Endothelial cell of umbilical vein (primary cell): ENCODE data around the gene GLI1. TPM values are rescaled to one million over a fixed set of nuclear protein-coding genes. Genes with fewer than 3 reads are reported as not detected.

Experiments
- BruUV-seq: library from RNA; stranded (reverse); fragments of 400-500 nt; replicated peaks from 2 replicates; lab custom pipeline; 2021; lab: Mats Ljungman, UMichigan
- CTCF ChIA-PET: fragments of 300-600, 350-600 bp; sonication (Branson Sonifier 250); formaldehyde crosslinking; loops from one replicate; lab custom pipeline; 2021; ENCODE audit warnings: antibody characterized with exemption, inconsistent platforms; lab: Charles Lee
- POLR2A ChIA-PET: fragments of 300-600, 350-600 bp; sonication (Branson Sonifier 250); formaldehyde crosslinking; loops from one replicate; lab custom pipeline; 2021; ENCODE audit warnings: antibody characterized with exemption, inconsistent platforms; lab: Charles Lee
- DNase-seq: peaks from one replicate; pipeline ENCODE4 v3.0.0-alpha.2; 2011; ENCODE audit warnings: low read depth, low spot score
- FAIRE-seq: peaks from 2 replicates; lab custom pipeline; 2011; peaks lifted over from hg19 to GRCh38; lab: Jason Lieb, UNC
- H2AFZ ChIP-seq: 2 replicates; pipeline ENCODE4 v1.6.0; 2012; ENCODE audit warnings: low read depth, low read length, control low read depth, inconsistent platforms
- H3K27ac ChIP-seq: 2 replicates; pipeline ENCODE4 v1.5.1; 2011; ENCODE audit warnings: low read depth, mild to moderate bottlenecking, control low read depth, low read length, moderate library complexity; ENCODE audit not compliant: insufficient read depth
- H3K27me3 ChIP-seq, 2 experiments: 2 replicates each; pipeline versions ENCODE4 v1.6.0 to v1.6.1; 2011; ENCODE audit warnings: low read length in 2 of 2, mixed read lengths in 1 of 2; ENCODE audit not compliant: control insufficient read depth in 2 of 2, insufficient read depth in 2 of 2
- H3K36me3 ChIP-seq, 2 experiments: 2 replicates in 1 of 2; 3 replicates in 1 of 2; pipeline ENCODE4 v1.5.1; 2011; ENCODE audit warnings: low read length in 2 of 2, mild to moderate bottlenecking in 1 of 2, moderate library complexity in 1 of 2; ENCODE audit not compliant: control insufficient read depth in 2 of 2, insufficient read depth in 2 of 2; ENCODE audit errors: extremely low read depth in 1 of 2
- H3K4me1 ChIP-seq: 3 replicates; pipeline ENCODE4 v1.5.1; 2011; ENCODE audit warnings: mild to moderate bottlenecking, low read length; ENCODE audit not compliant: control insufficient read depth, insufficient read depth; ENCODE audit errors: extremely low read depth
- H3K4me2 ChIP-seq: 2 replicates; pipeline ENCODE4 v1.6.1; 2011; ENCODE audit warnings: low read length, control low read depth, mixed read lengths; ENCODE audit not compliant: insufficient read depth
- H3K4me3 ChIP-seq, 3 experiments: fragments of 200-600 bp in 1 of 3; sonication (generic), shearing (Covaris generic) in 1 of 3; replicated peaks in 1 of 3; 2 replicates each; pipeline ENCODE4 v1.5.1; 2011 to 2016; ENCODE audit warnings: control low read depth in 3 of 3, low read length in 3 of 3, mild to moderate bottlenecking in 2 of 3, inconsistent platforms in 1 of 3, low read depth in 1 of 3, moderate library complexity in 1 of 3; ENCODE audit not compliant: insufficient read depth in 1 of 3
- H3K79me2 ChIP-seq: 2 replicates; pipeline ENCODE4 v1.6.0; 2012; ENCODE audit warnings: low read length, inconsistent platforms; ENCODE audit not compliant: control insufficient read depth, insufficient read depth
- H3K9ac ChIP-seq: replicated peaks from 2 replicates; pipeline ENCODE3; 2011; ENCODE audit warnings: low read length, control low read depth; ENCODE audit not compliant: insufficient read depth; ENCODE audit errors: extremely low read depth
- H3K9me1 ChIP-seq: replicated peaks from 3 replicates; pipeline ENCODE4 v1.6.0; 2011; ENCODE audit warnings: mild to moderate bottlenecking, low read length; ENCODE audit not compliant: control insufficient read depth, insufficient read depth; ENCODE audit errors: extremely low read depth
- H3K9me3 ChIP-seq: replicated peaks from 2 replicates; pipeline ENCODE4 v1.5.1; 2012; ENCODE audit warnings: low read length, inconsistent platforms; ENCODE audit not compliant: control insufficient read depth, insufficient read depth
- H4K20me1 ChIP-seq: replicated peaks from 2 replicates; pipeline ENCODE3; 2011; ENCODE audit warnings: mild to moderate bottlenecking, low read length; ENCODE audit not compliant: control insufficient read depth, insufficient read depth; ENCODE audit errors: extremely low read depth
- CTCF ChIP-seq, 2 donors: IDR thresholded peaks; 1 replicate in 1 of 2; 2 replicates in 1 of 2; pipeline ENCODE4 v1.5.1; 2011; ENCODE audit warnings: low read length in 2 of 2, mild to moderate bottlenecking in 2 of 2, moderate library complexity in 2 of 2, control low read depth in 1 of 2, inconsistent platforms in 1 of 2, low read depth in 1 of 2; ENCODE audit not compliant: insufficient read depth in 1 of 2; ENCODE audit errors: extremely low read depth in 1 of 2
- EZH2 ChIP-seq: IDR thresholded peaks from 2 replicates; pipeline ENCODE4 v1.6.1; 2012; ENCODE audit warnings: borderline replicate concordance, low read depth, mild to moderate bottlenecking, moderate library complexity, low read length, inconsistent platforms; ENCODE audit not compliant: severe bottlenecking
- FOS ChIP-seq: IDR thresholded peaks from 2 replicates; pipeline ENCODE4 v1.6.1; 2011; ENCODE audit warnings: mild to moderate bottlenecking, low read length, moderate library complexity, borderline replicate concordance; ENCODE audit not compliant: insufficient read depth
- GATA2 ChIP-seq: IDR thresholded peaks from 2 replicates; pipeline ENCODE4 v1.7.0; 2011; ENCODE audit warnings: low read depth, mild to moderate bottlenecking, moderate library complexity, mixed read lengths, low read length; ENCODE audit not compliant: insufficient read length, insufficient read depth
- JUN ChIP-seq: IDR thresholded peaks from 2 replicates; pipeline ENCODE4 v1.6.1; 2011; ENCODE audit warnings: borderline replicate concordance, low read depth; ENCODE audit not compliant: insufficient read length, insufficient read depth
- MAX ChIP-seq: IDR thresholded peaks from 2 replicates; pipeline ENCODE4 v1.6.1; 2011; ENCODE audit not compliant: insufficient read depth, insufficient read length
- MYC ChIP-seq: IDR thresholded peaks from one replicate; pipeline ENCODE4 v1.6.1; 2011; ENCODE audit warnings: mild to moderate bottlenecking, low read depth, low read length
- POLR2A ChIP-seq: IDR thresholded peaks from 2 replicates; pipeline ENCODE4 v1.6.1; 2012; ENCODE audit warnings: low read depth, mild to moderate bottlenecking, control low read depth, low read length
- POLR2AphosphoS5 ChIP-seq: IDR thresholded peaks from 2 replicates; pipeline ENCODE4 v1.6.1; 2012; ENCODE audit warnings: low read depth, mild to moderate bottlenecking, control low read depth, low read length, moderate library complexity; ENCODE audit not compliant: insufficient read depth
- dilution Hi-C: fragments of 300-500 bp; cut with MboI; formaldehyde crosslinking; loops from one replicate; pipeline ENCODE4 v1.15.0; 2019; ENCODE audit warnings: low sequenced_read_pairs; ENCODE audit not compliant: extremely low pct_ligation_motif_present
- intact Hi-C: fragments of 100-400 bp; cut with micrococcal nuclease; formaldehyde crosslinking; loops from one replicate; pipeline ENCODE4 v1.10.0; 2022
- microRNA counts: library from miRNA; unstranded; fragments of <30 nt; microRNA quantifications from one replicate; lab custom pipeline; 2016
- microRNA-seq: library from miRNA; unstranded; fragments of <30 nt; microRNA quantifications from one replicate; pipeline ENCODE4 v1.2.0, GENCODE V29; 2021; ENCODE audit warnings: borderline number of aligned reads, borderline replicate concordance
- polyA plus RNA-seq, 4 experiments: library from polyadenylated mRNA; depleted of rRNA in 3 of 4; stranded (reverse) in 3 of 4; unstranded in 1 of 4; fragments of >200 nt; gene quantifications; 2 replicates each; pipeline versions ENCODE4 v1.2.1 to v1.2.3, GENCODE V29; 2011 to 2012; ENCODE audit warnings: missing spikeins in 1 of 4
- small RNA-seq: library from RNA; depleted of rRNA; stranded (forward); fragments of <200 nt; gene quantifications from one replicate; pipeline ENCODE3, GENCODE V24; 2012; ENCODE audit warnings: low replicate concordance, low read depth; ENCODE audit not compliant: insufficient read depth, insufficient read length
- total RNA-seq: library from RNA; stranded (reverse); gene quantifications from 2 replicates; pipeline ENCODE4 v1.2.3, GENCODE V29; 2021

Gene GLI1
- total and polyA plus RNA-seq, 2 donors (not counting 3 experiments of a cell fraction or from before 2014, with no cell fraction given) = 0.10 to 0.29 TPM

DNA sequence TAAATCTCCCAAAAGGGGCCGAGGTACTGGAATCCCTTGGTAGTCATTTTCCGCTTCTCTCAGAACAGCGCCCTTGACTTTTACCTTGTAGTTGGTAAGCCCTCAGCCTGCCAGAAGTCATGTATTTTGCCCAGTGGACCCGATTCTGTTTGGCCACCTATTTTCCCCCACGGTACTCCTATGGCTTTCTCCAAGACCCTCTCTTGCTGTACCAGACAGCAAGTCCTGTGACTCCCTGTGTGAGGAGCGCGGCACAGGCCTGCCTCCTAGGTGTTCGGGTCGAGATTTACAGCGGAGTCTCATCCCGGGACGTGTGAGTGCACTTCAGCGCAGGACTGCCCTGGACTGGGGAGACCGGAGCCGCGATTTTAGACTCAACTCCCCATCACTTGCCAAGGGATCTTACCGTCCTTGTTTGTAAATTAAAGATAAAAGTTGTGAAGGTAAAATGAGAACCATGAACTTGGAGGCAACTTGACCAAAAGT, 62.0 kb downstream of the GLI1 start:
- ChIA-PET POLR2A (no interaction called here), CTCF (interaction anchor here (1.2 kb wide), 1 partner anchor 63 kb away, joined by 5 read pairs; no protein-coding TSS in a partner anchor)
- Histone ChIP-seq H3K4me2 (peak overlapping the region; percentile 44), H3K79me2 (peaks cover 43% of the 10 kb centered on the region), H3K9ac (peak overlapping the region; percentile 44), H3K27me3 (no peaks in the 10 kb centered on the region), H3K9me3 (no peaks in the 10 kb centered on the region), H3K4me3 (no peak overlapping the region), H3K9me1 (no peaks in the 10 kb centered on the region), H2AFZ (peak overlapping the region; percentile 6), H4K20me1 (no peaks in the 10 kb centered on the region), H3K36me3 (peaks cover 3 to 23% of the 10 kb centered on the region in 2 experiments), H3K27ac (peak overlapping the region; percentile 70), H3K4me1 (peaks cover 47% of the 10 kb centered on the region)
- FAIRE-seq (no peak), DNase-seq (no peak)
- no TSS peak for BruUV-seq
- intact Hi-C loops (loop anchor here (5.0 kb wide), 1 partner anchor 34 kb away; the partner anchor contains the start of gene MARS1), dilution Hi-C loops (no loop called here)
- TF ChIP-seq CTCF (IDR thresholded peaks at IDR 0.05; ENCODE audit: extremely low read depth in 1 of 2, insufficient read depth in 1 of 2, low read depth in 1 of 2, low read length in 2 of 2) (no peak), GATA2 (no peak), POLR2A (no peak), POLR2AphosphoS5 (no peak), JUN (no peak), MAX (no peak), FOS (no peak), EZH2 (no peak), MYC (no peak)

MicroRNAs within 50 kb of the gene (microRNA counts, 767-probe panel; counts per million panel counts)
- microRNA hsa-miR-616-3p (lab: Ali Mortazavi, UCI) = 723 counts per million, percentile 96 among the panel's probes with 10 or more counts

Small RNAs within 50 kb of the gene (microRNA-seq; reads per million reads assigned to microRNA genes)
- 1.5 reads per million for gene MIR616
- gene MIR6758 = not detected

Small RNAs within 50 kb of the gene (small RNA-seq; reads per million reads assigned to genes)
- gene MIR616 (not detected), gene RNU6-879P (not detected)

Other genes starting within 250 kb of the GLI1 start
- not detected in 2 replicates for gene NXPH4, start 243.0 kb upstream of the GLI1 start, total RNA-seq
- gene NXPH4, start 243.0 kb upstream of the GLI1 start, polyA plus RNA-seq = 0.07 TPM in 1 of 2 replicates, not detected in the other
- gene SHMT2, start 230.1 kb upstream of the GLI1 start, total RNA-seq = 148 and 155 TPM in 2 replicates
- gene SHMT2, start 230.1 kb upstream of the GLI1 start, polyA plus RNA-seq = 243 and 287 TPM in 2 replicates
- gene STAC3, start 208.6 kb upstream of the GLI1 start, total RNA-seq = 0.55 and 1.0 TPM in 2 replicates
- 0.08 and 0.36 TPM in 2 replicates for gene STAC3, start 208.6 kb upstream of the GLI1 start, polyA plus RNA-seq
- 31.3 and 36.6 TPM in 2 replicates for gene R3HDM2, start 28.7 kb upstream of the GLI1 start, total RNA-seq
- 26.1 and 28.0 TPM in 2 replicates for gene R3HDM2, start 28.7 kb upstream of the GLI1 start, polyA plus RNA-seq
- not detected in 2 replicates for gene INHBC, start 25.0 kb upstream of the GLI1 start, total RNA-seq
- 0.08 TPM in 1 of 2 replicates, not detected in the other for gene INHBC, start 25.0 kb upstream of the GLI1 start, polyA plus RNA-seq
- gene INHBE, start 4.5 kb upstream of the GLI1 start, total RNA-seq = not detected in 2 replicates
- not detected in 2 replicates for gene INHBE, start 4.5 kb upstream of the GLI1 start, polyA plus RNA-seq
- gene ARHGAP9, start 20.1 kb downstream of the GLI1 start, total RNA-seq = 0.38 TPM in 1 of 2 replicates, not detected in the other
- gene ARHGAP9, start 20.1 kb downstream of the GLI1 start, polyA plus RNA-seq = 0.25 and 0.35 TPM in 2 replicates
- gene MARS1, start 28.3 kb downstream of the GLI1 start, total RNA-seq = 212 and 216 TPM in 2 replicates
- gene MARS1, start 28.3 kb downstream of the GLI1 start, polyA plus RNA-seq = 98.8 and 118 TPM in 2 replicates
- gene DDIT3, start 60.7 kb downstream of the GLI1 start, total RNA-seq = 9.8 and 13.7 TPM in 2 replicates
- gene DDIT3, start 60.7 kb downstream of the GLI1 start, polyA plus RNA-seq = 15.4 and 22.0 TPM in 2 replicates
- gene MBD6, start 63.0 kb downstream of the GLI1 start, total RNA-seq = 85.6 and 95.2 TPM in 2 replicates
- 8.5 and 10.6 TPM in 2 replicates for gene MBD6, start 63.0 kb downstream of the GLI1 start, polyA plus RNA-seq
- gene DCTN2, start 87.4 kb downstream of the GLI1 start, total RNA-seq = 157 and 161 TPM in 2 replicates
- gene DCTN2, start 87.4 kb downstream of the GLI1 start, polyA plus RNA-seq = 146 and 234 TPM in 2 replicates
- gene KIF5A, start 90.3 kb downstream of the GLI1 start, total RNA-seq = 0.12 and 0.35 TPM in 2 replicates
- 0.05 and 0.07 TPM in 2 replicates for gene KIF5A, start 90.3 kb downstream of the GLI1 start, polyA plus RNA-seq
- 9.1 and 11.5 TPM in 2 replicates for gene PIP4K2C, start 131.4 kb downstream of the GLI1 start, total RNA-seq
- gene PIP4K2C, start 131.4 kb downstream of the GLI1 start, polyA plus RNA-seq = 10.5 and 11.3 TPM in 2 replicates
- 25.9 and 34.5 TPM in 2 replicates for gene DTX3, start 145.0 kb downstream of the GLI1 start, total RNA-seq
- 51.4 and 65.0 TPM in 2 replicates for gene DTX3, start 145.0 kb downstream of the GLI1 start, polyA plus RNA-seq
- 4.7 and 7.4 TPM in 2 replicates for gene ARHGEF25, start 151.7 kb downstream of the GLI1 start, total RNA-seq
- gene ARHGEF25, start 151.7 kb downstream of the GLI1 start, polyA plus RNA-seq = 3.5 and 4.7 TPM in 2 replicates
- gene B4GALNT1, start 173.4 kb downstream of the GLI1 start, total RNA-seq = 0.25 and 0.35 TPM in 2 replicates
- 0.24 and 0.33 TPM in 2 replicates for gene B4GALNT1, start 173.4 kb downstream of the GLI1 start, polyA plus RNA-seq
- 188 and 212 TPM in 2 replicates for gene OS9, start 234.3 kb downstream of the GLI1 start, total RNA-seq
- 374 and 561 TPM in 2 replicates for gene OS9, start 234.3 kb downstream of the GLI1 start, polyA plus RNA-seq